Testis (tissue), 2 donors: ENCODE measurements around the gene KCNIP3.

ENCODE experiments used
- POLR2A ChIP-seq: fragments of 450-650 bp; IDR thresholded peaks from one replicate; pipeline ENCODE4 v1.6.1; 2017; ENCODE audit warnings: antibody characterized with exemption, mild to moderate bottlenecking, moderate library complexity
- TF ChIP-seq, protein P1 (sequence below), 3 experiments: fragments of 450-650 bp in 2 of 3; fragments of 200-600 bp in 1 of 3; sonication (generic) in 1 of 3; IDR thresholded peaks; one replicate each; pipeline ENCODE4 v1.5.1; 2016 to 2019; ENCODE audit warnings: antibody characterized with exemption in 3 of 3, mild to moderate bottlenecking in 2 of 3, moderate library complexity in 1 of 3

DNA sequence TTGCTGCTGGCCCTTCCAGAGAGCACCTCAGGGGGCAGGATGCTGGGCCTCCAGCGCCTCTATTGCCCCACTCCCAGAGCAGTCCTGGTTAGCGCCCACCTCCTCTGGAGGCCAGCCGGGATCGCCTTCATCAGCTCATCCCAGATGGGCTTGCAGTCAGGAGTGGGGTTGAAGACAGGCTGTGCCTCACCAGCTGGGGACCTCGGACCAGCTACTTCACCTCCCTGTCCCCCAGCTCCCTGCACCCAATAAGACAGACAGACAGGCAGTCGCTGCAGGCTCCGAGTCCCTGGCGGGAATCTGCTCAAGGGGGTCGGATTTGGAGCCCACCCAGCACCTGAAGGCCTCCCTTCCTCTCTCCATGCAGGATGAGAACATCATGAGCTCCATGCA, 86.5 kb downstream of the KCNIP3 start:
- TF ChIP-seq, protein P1, sequence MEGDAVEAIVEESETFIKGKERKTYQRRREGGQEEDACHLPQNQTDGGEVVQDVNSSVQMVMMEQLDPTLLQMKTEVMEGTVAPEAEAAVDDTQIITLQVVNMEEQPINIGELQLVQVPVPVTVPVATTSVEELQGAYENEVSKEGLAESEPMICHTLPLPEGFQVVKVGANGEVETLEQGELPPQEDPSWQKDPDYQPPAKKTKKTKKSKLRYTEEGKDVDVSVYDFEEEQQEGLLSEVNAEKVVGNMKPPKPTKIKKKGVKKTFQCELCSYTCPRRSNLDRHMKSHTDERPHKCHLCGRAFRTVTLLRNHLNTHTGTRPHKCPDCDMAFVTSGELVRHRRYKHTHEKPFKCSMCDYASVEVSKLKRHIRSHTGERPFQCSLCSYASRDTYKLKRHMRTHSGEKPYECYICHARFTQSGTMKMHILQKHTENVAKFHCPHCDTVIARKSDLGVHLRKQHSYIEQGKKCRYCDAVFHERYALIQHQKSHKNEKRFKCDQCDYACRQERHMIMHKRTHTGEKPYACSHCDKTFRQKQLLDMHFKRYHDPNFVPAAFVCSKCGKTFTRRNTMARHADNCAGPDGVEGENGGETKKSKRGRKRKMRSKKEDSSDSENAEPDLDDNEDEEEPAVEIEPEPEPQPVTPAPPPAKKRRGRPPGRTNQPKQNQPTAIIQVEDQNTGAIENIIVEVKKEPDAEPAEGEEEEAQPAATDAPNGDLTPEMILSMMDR (IDR thresholded peaks at IDR 0.05), result no peak
- no peak for TF ChIP-seq POLR2A
